Activated CD8-positive, alpha-beta memory T cell treated with anti-CD3 and anti-CD28 coated beads for 4 hours (primary cell): Measurements from ENCODE around the gene CNTNAP2.
"Not testable (repeated sequence)": the region's sequence is repeated elsewhere in the genome, so short reads cannot be mapped to it uniquely, and the experiment has no call there.

Experiments
- DNase-seq, 2 donors: peaks; one replicate each; pipeline ENCODE4 v3.0.0-alpha.2; 2020; ENCODE audit warnings: low read depth in 2 of 2

The CNTNAP2 gene

GRCh38 chr7:146878901-146879300, 762.3 kb downstream of the CNTNAP2 start:
- no peak for DNase-seq

GRCh38 chr7:146885231-146885630, 768.6 kb downstream of the CNTNAP2 start:
- DNase-seq: no peak

- DNase-seq: no peak
Observed at GRCh38 chr7:146889806-146890555, 773.4 kb downstream of the CNTNAP2 start.

GRCh38 chr7:146892151-146892550, 775.5 kb downstream of the CNTNAP2 start:
- no peak for DNase-seq

- no peak for DNase-seq
Observed at GRCh38 chr7:146894927-146895326, 778.3 kb downstream of the CNTNAP2 start.

GRCh38 chr7:146902266-146902665, 785.7 kb downstream of the CNTNAP2 start:
- DNase-seq: no peak

- no peak for DNase-seq
Observed at GRCh38 chr7:146902728-146903127, 786.1 kb downstream of the CNTNAP2 start.

- DNase-seq: not testable (repeated sequence)
Observed at GRCh38 chr7:146905746-146906145, 789.1 kb downstream of the CNTNAP2 start.

GRCh38 chr7:146922782-146923181, 806.2 kb downstream of the CNTNAP2 start:
- no peak for DNase-seq

- DNase-seq: no peak
Observed at GRCh38 chr7:146926841-146927240, 810.2 kb downstream of the CNTNAP2 start.

- DNase-seq: no peak
Observed at GRCh38 chr7:146937836-146938235, 821.2 kb downstream of the CNTNAP2 start.

GRCh38 chr7:146943483-146943882, 826.9 kb downstream of the CNTNAP2 start:
- DNase-seq: no peak

- DNase-seq: no peak
Observed at GRCh38 chr7:146948703-146949102, 832.1 kb downstream of the CNTNAP2 start.

- no peak for DNase-seq
Observed at GRCh38 chr7:146956321-146956720, 839.7 kb downstream of the CNTNAP2 start.

GRCh38 chr7:146956853-146957252, 840.3 kb downstream of the CNTNAP2 start:
- no peak for DNase-seq

- DNase-seq: no peak
Observed at GRCh38 chr7:146960773-146961391, 844.3 kb downstream of the CNTNAP2 start.

GRCh38 chr7:146961617-146962016, 845.0 kb downstream of the CNTNAP2 start:
- no peak for DNase-seq

GRCh38 chr7:146966274-146966673, 849.7 kb downstream of the CNTNAP2 start:
- DNase-seq: no peak

- DNase-seq: no peak
Observed at GRCh38 chr7:146982482-146982881, 865.9 kb downstream of the CNTNAP2 start.

- DNase-seq: no peak
Observed at GRCh38 chr7:146991596-146991995, 875.0 kb downstream of the CNTNAP2 start.

GRCh38 chr7:146993764-146994163, 877.2 kb downstream of the CNTNAP2 start:
- no peak for DNase-seq

- no peak for DNase-seq
Observed at GRCh38 chr7:147008530-147008929, 891.9 kb downstream of the CNTNAP2 start.

- DNase-seq: no peak
Observed at GRCh38 chr7:147012666-147013065, 896.1 kb downstream of the CNTNAP2 start.
